Stimulated activated CD4-positive, alpha-beta T cell treated with anti-CD3 and anti-CD28 coated beads, Interleukin-4, amount 100 ng/mL, for 4 hours (primary cell): Measurements from ENCODE around the gene NKAPL.
A peak's percentile ranks its signal among the peaks of the same experiment; 100 is the strongest.

Experiments used
- DNase-seq, 2 experiments: peaks; one replicate each; pipeline ENCODE4 v3.0.0-alpha.2; 2020

The NKAPL gene

GRCh38 chr6:28245206-28245941 lies 13.7 kb upstream of the NKAPL start:
- DNase-seq = no peak

DNA sequence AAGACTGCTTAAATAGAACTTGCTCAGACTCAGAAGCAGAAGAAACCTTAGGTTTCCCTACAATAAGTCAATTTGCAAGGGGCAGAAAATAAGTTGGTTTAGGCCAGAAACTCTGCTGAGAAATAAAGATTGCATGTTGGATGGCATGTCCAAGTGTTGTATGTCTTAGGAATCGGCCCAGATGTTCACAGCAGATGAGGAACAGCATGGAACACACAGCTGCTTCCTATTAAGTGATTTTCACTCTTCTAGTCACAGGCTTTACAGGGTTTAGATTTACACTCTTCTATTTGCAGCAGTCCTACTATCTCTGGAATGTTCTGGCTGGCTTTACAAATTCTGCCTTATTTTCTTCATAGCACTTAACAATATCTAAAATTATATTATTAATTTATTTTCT lies 10.2 kb upstream of the NKAPL start:
- no peak for DNase-seq

DNA sequence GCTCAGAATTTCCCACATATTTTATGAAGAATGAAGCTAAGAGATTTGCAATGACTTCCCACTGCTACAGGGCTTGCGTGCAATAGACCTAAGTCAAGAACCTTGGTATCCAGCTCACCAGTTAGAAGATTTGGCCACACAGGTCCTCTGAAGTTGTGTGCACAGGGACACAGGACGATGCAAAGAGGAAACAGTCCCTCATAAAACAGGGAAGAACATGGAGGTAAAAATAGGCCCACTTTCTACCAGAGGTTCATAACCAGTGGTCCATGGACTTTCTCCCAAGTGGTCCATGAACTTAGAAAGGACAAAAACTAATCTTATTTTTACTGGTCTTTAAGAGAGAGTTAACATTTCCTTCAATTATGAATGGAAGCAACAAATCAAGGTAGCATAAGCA lies 8.3 kb upstream of the NKAPL start:
- no peak for DNase-seq

DNA sequence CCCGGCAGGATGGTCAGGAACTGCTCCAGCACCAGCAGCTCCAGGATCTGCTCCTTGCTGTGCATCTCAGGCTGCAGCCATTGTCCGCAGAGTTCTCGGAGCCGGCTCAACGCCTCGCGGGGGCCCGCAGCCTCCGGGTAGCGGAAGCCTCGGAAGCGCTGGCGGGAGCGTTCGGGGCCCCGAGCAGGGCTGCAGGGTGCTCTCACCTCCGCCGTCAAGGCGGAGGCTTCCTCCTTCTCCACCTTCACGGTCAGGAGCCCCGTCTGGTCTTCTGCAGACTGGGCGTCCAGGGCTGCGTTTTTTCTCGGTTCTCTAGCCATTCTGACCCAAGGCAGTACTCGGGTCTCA lies 7.5 kb upstream of the NKAPL start:
- DNase-seq = peak in 1 of 2 experiments; percentile 19

- DNase-seq = peak; percentile 74 to 76
Observed at GRCh38 chr6:28252009-28252975, 6.8 kb upstream of the NKAPL start, which contains the start of gene ZKSCAN4. Gene ZKSCAN4, minus strand, starts transcription at chr6:28252269. Its CDS starts 289 bp downstream, at chr6:28251980.

DNA sequence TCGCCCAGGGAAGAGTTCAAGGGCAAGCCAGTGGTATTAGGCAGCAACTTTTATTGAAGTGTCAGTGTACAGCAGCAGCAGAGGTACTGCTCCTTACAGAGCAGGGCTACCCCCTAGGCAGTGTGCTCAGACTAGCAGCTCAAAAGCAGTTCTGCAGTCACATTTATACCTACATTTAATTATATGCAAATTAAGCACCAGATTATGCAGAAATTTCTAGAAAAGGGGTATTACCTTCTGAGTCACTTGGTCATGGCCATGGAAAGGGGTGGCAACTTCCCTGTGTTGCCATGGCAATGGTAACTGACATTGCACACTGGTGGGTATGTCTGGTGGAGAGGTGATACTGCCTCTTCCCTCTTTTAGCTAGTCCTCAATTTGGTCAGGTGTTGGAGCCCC lies 5.0 kb upstream of the NKAPL start:
- no peak for DNase-seq

DNA sequence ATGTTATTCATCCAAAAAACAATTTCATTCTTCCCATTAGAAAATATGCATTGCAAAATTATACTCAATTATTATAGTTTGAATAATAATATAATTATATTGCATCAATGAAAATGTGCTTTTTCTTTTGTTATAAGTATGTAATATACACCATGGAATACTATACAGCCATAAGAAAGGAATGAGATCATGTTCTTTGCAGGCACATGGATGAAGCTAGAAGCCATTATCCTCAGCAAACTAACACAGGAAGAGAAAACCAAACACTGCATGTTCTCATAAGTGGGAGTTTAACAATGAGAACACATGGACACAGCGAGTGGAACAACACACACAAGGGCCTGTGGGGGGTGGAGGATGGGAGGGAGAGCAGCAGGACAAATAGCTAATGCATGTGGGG lies 2.1 kb upstream of the NKAPL start:
- DNase-seq = no peak

DNA sequence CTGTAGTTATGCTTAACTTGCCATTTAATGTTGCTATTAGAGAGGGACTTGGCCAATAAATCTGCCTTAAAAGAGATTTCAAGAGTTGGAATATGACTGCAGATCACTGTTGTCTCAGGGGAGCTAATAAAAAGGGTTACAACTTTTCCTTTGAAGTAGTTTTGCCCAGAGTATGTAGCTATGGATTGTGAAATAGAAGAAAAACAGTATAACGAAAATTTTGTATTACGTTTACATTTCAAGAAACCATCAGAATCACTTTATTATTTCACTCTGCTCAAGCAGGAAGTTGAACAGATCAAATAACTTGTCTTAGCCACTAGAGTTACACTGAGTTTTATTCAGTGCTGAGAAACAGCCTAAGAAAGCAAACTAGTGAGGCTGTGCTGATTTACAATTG lies 4.8 kb downstream of the NKAPL start:
- DNase-seq = no peak

DNA sequence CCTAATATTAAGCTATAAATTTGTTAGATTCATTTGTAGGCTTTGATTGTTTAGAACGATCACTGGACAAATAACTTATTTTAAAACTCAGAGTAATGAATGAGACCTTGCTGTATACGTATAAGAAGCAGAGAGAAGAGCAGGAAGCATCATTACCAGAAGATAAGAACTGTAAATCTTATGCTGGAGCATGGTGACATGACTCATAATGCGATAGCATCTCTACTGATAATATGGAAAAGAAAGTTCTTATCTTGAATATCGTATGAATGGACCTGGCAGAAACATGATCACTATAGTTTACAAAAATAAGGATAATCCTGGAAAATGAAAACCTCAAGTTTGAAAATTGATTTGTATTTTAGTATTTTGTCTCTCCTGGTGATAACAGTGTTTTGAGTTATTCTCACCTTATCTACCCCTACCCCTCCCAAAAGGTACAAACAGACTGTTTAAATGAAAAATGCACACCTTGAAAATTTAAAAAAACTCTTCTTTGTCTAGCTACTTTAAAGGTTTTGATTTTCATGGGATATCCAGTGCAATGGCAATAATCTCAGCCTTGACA lies 5.8 kb downstream of the NKAPL start:
- DNase-seq = no peak

DNA sequence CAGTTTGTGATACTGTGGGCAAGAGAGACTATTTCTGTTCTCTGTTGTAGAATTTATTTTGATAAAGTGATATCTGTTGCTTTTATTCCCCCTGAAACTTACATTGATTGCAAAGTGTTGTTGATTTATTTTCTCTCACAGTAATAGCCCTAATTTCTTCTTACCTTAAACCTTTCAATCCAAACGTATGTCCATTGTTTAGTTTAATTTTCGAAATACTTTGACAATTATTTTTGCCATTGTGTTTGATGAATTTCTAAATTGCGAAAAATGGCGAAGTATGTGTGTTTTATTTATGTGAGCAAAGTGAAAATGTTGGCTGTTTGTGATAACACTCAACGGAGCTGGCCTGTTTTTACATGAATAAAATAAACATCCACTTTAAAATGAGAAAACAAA lies 7.5 kb downstream of the NKAPL start:
- no peak for DNase-seq

GRCh38 chr6:28266962-28267694 lies 8.0 kb downstream of the NKAPL start, which contains the start of gene ZSCAN26:
Gene ZSCAN26, plus strand, starts transcription at chr6:28267143. Its CDS starts 4,777 bp downstream, at chr6:28271920.
- DNase-seq = peak; percentile 78 to 84

- no peak for DNase-seq
Observed at GRCh38 chr6:28267695-28268059, 8.6 kb downstream of the NKAPL start.

- DNase-seq = no peak
Observed at GRCh38 chr6:28269492-28269891, 10.4 kb downstream of the NKAPL start.

DNA sequence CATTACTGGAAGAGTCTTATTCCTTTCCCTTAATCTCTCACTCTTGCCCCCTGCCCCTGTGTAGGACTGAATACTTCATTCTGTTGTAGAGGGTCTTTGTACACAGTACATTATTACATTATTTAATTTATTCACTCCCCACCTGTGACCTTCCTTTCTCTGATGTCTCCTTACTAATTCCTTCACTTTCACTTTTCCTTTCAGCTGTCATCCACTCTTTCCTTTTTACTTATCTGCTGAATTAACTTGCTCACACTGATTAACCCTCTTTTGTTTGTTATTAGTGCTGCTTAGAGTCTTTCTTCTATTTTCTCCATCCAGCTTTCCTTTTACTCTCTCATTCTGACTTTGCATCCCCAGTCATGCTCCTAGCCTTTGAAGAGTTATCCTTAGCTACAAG lies 15.8 kb downstream of the NKAPL start:
- DNase-seq = no peak

- no peak for DNase-seq
Observed at GRCh38 chr6:28277746-28278145, 18.6 kb downstream of the NKAPL start.

DNA sequence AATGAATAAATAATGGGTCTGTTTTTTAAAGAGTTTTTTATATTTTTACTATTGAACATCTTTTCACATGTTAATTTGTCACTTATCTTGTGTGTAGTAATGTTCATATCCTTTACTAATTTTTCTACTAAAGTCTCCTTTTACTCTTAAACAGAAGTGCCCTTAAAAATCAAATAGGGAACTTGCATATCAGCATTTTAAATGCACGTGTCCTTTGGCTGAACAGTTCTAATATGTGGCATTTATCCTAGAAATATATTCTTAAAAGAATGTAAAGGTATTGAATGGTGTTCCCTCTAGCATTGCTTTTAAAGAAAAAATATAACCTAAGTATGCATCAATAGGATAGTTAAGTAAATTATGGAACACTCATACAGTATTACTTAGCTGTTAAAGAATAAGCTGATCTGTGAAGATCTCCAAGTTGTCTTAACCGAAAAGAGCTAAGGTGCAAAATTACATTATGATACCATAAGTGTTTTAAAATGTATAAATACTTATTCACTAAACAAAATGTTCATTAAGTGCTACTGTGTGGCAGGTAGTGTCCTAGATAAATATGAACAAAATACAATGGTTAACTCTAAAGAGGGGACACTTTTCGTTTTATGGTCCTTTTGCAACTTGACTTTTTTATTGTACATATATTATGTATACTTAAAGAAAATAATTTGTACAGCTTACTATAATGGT lies 21.6 kb downstream of the NKAPL start:
- DNase-seq = no peak

DNA sequence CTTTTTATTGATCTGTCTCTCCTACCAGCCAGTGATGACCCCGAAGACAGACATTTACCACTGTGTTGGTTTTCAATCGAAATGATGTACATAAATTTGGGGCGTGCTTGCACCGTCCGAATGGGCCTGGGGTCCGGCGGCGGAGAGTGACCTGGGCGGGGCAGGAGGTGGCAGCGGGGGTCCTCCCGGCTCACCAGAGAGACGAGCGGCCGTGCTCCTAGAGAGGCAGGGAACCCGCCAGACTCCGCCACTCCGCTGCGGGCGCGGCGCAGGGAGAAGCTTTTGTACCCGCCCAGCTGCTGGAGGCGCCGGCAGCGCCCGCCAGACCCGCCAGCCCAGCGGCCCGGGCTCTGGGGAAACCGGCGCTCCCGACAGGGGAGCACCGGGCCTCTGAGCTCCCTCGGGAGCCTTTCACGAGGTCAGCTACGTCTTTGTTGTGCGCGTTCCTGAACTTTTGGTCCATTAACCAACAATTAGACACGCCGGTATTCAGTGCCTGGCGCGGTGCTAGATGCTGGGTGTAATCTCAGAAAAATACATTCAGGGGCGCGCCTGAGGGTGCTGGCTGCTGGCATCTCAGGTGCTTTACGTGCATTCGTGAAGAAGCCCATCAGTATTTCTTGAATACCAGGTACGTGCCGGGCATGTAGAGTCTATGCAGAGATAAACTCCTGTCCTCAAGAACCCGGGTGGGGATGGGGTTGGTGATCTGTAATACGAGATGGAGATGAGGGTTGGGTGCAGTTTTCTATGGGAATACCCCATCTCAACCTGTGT lies 22.4 kb downstream of the NKAPL start, which contains the start of gene PGBD1:
TSS of gene PGBD1 (plus strand) at position 285 of the 777 bp plus-strand sequence. CDS start 2,242 bp downstream, outside the sequence.
- peak; percentile 30 to 54 for DNase-seq

GRCh38 chr6:28282926-28283325 lies 23.8 kb downstream of the NKAPL start:
- DNase-seq = no peak

- no peak for DNase-seq
Observed at GRCh38 chr6:28291573-28291972, 32.5 kb downstream of the NKAPL start.

DNA sequence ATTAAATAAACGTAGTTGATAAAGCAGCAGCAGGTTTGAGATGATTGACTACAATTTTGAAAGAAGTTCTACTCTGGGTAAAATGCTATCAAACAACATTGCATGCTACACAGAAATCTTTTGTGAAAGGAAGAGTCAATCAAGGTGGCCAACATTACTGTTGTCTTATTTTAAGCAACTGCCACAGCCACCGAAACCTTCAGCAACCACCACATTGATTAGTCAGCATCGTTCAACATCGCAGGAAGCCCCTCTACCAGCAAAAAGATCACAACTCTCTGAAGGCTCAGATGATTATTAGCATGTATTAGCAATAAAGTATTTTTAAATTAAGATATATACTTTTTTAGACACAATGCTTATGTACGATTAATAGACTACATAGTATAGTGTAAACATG lies 36.2 kb downstream of the NKAPL start:
- DNase-seq = no peak

DNA sequence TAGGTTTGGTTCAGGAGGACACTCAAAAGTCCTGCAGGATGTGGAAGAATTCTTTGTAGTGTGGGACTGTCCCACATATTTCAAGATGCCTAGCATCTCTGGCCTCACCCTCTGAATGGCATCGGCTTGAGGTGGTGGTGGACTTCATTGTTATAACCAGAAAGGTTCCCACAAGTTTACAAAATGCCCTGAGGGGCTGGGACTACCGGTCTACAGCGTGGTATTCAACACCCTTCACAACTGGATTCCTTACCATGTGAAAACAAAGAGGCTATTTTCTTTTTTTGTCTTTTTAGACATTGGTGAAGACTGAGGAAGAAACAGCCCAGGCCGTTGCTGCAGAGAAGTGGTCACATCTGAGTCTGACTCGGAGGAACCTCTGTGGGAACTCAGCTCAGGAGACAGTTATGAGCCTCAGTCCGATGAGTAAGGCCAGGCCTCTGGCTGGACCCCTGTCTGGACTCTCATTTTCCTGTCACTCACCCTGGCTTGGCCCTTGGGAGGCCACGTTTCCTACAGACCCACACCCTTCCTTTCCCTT lies 37.5 kb downstream of the NKAPL start:
- DNase-seq = no peak
